HepG2 (cell line): ENCODE results near the gene CCDC177. TPM values are rescaled to one million over a fixed set of nuclear protein-coding genes. Genes with fewer than 3 reads are reported as not detected.
A peak's percentile ranks its signal among the peaks of the same experiment; 100 is the strongest.

ENCODE experiments used
- ATF2 ChIP-seq: sonication (generic); formaldehyde crosslinking; IDR thresholded peaks from 2 replicates; pipeline ENCODE4 v1.4.0; 2020; ENCODE audit warnings: missing genetic modification reagents
- BCL6 ChIP-seq: IDR thresholded peaks from 2 replicates; pipeline ENCODE4 v1.6.1; 2016; ENCODE audit warnings: missing genetic modification reagents, missing compliant biosample characterization
- CHCHD3 ChIP-seq: sonication (generic); formaldehyde crosslinking; IDR thresholded peaks from 2 replicates; pipeline ENCODE4 v1.8.0; 2022; ENCODE audit warnings: mild to moderate bottlenecking, missing genetic modification reagents, moderate library complexity
- CHD4 ChIP-seq: fragments of 200-600 bp; sonication (generic); IDR thresholded peaks from 2 replicates; pipeline ENCODE4 v1.7.0; 2017; ENCODE audit warnings: mild to moderate bottlenecking, low read length, borderline replicate concordance
- DBP ChIP-seq: sonication (generic); formaldehyde crosslinking; IDR thresholded peaks from 2 replicates; pipeline ENCODE4 v1.4.0; 2020; ENCODE audit warnings: missing genetic modification reagents; ENCODE audit errors: not compliant biosample characterization
- ELF3 ChIP-seq: IDR thresholded peaks from 2 replicates; pipeline ENCODE4 v1.6.1; 2016; ENCODE audit warnings: missing genetic modification reagents, missing compliant biosample characterization
- FIP1L1 ChIP-seq: fragments of 200-400 bp; formaldehyde crosslinking; IDR thresholded peaks from 2 replicates; pipeline ENCODE4 v1.6.1; 2018; ENCODE audit warnings: low read depth, mild to moderate bottlenecking, low read length, moderate library complexity, borderline replicate concordance; ENCODE audit not compliant: insufficient read depth
- HMGA1 ChIP-seq: sonication (generic); formaldehyde crosslinking; conservative IDR thresholded peaks from 2 replicates; pipeline ENCODE4 v1.4.0; 2020; ENCODE audit warnings: missing genetic modification reagents
- HOXA3 ChIP-seq: sonication (generic); formaldehyde crosslinking; IDR thresholded peaks from 2 replicates; pipeline ENCODE4 v1.5.0; 2020; ENCODE audit warnings: missing genetic modification reagents
- KMT2B ChIP-seq: IDR thresholded peaks from 2 replicates; pipeline ENCODE4 v1.6.1; 2016; ENCODE audit warnings: missing genetic modification reagents, missing compliant biosample characterization
- MEIS1 ChIP-seq: sonication (generic); formaldehyde crosslinking; IDR thresholded peaks from 2 replicates; pipeline ENCODE4 v1.9.0; 2021; ENCODE audit warnings: mild to moderate bottlenecking, missing genetic modification reagents, moderate library complexity, borderline replicate concordance
- MLX ChIP-seq: IDR thresholded peaks from 2 replicates; pipeline ENCODE4 v1.6.1; 2016
- NCOA1 ChIP-seq: sonication (generic); formaldehyde crosslinking; IDR thresholded peaks from 2 replicates; pipeline ENCODE4 v1.9.0; 2021; ENCODE audit warnings: missing genetic modification reagents
- PCBP1 ChIP-seq: fragments of 200-400 bp; formaldehyde crosslinking; IDR thresholded peaks from 2 replicates; pipeline ENCODE4 v1.6.1; 2017; ENCODE audit warnings: mild to moderate bottlenecking, low read depth, low read length, borderline replicate concordance
- POGK ChIP-seq: sonication (generic); formaldehyde crosslinking; conservative IDR thresholded peaks from 2 replicates; pipeline ENCODE4 v1.8.0; 2022; ENCODE audit warnings: mild to moderate bottlenecking, moderate library complexity, missing genetic modification reagents
- SP1 ChIP-seq, 2 experiments: fragments of 450-650 bp in 1 of 2; sonication (generic) in 1 of 2; formaldehyde crosslinking in 1 of 2; IDR thresholded peaks; 2 replicates each; pipeline versions ENCODE4 v1.4.0 to v1.6.1; 2016 to 2020; ENCODE audit warnings: missing genetic modification reagents in 1 of 2
- YY1 ChIP-seq: IDR thresholded peaks from 2 replicates; pipeline ENCODE4 v1.6.1; 2011; ENCODE audit warnings: low read length, low read depth, moderate library complexity, mild to moderate bottlenecking; ENCODE audit not compliant: insufficient read depth, insufficient replicate concordance
- ZC3H13 ChIP-seq: sonication (generic); formaldehyde crosslinking; IDR thresholded peaks from 2 replicates; pipeline ENCODE4 v1.8.1; 2023; ENCODE audit warnings: mild to moderate bottlenecking, missing genetic modification reagents, moderate library complexity
- ZFP37 ChIP-seq: sonication (generic); formaldehyde crosslinking; IDR thresholded peaks from 2 replicates; pipeline ENCODE4 v1.4.0; 2020; ENCODE audit warnings: missing genetic modification reagents, borderline replicate concordance
- ZFY ChIP-seq: sonication (generic); formaldehyde crosslinking; IDR thresholded peaks from 2 replicates; pipeline ENCODE4 v1.4.0; 2020; ENCODE audit warnings: missing genetic modification reagents
- ZNF264 ChIP-seq: sonication (generic); formaldehyde crosslinking; IDR thresholded peaks from 2 replicates; pipeline ENCODE4 v1.4.0; 2020; ENCODE audit warnings: missing genetic modification reagents
- ZNF333 ChIP-seq: sonication (generic); formaldehyde crosslinking; IDR thresholded peaks from 2 replicates; pipeline ENCODE4 v1.4.0; 2020; ENCODE audit warnings: mild to moderate bottlenecking, missing genetic modification reagents, borderline replicate concordance
- ZNF33B ChIP-seq: sonication (generic); formaldehyde crosslinking; IDR thresholded peaks from 2 replicates; pipeline ENCODE4 v1.5.1; 2020; ENCODE audit warnings: mild to moderate bottlenecking, missing genetic modification reagents
- ZNF557 ChIP-seq: sonication (generic); formaldehyde crosslinking; IDR thresholded peaks from 2 replicates; pipeline ENCODE4 v1.4.0; 2020; ENCODE audit warnings: missing genetic modification reagents
- ZNF629 ChIP-seq: sonication (generic); formaldehyde crosslinking; conservative IDR thresholded peaks from 2 replicates; pipeline ENCODE4 v1.5.0; 2020; ENCODE audit warnings: missing genetic modification reagents
- polyA plus RNA-seq, 8 experiments: library from polyadenylated mRNA; depleted of rRNA in 3 of 8; stranded (reverse) in 7 of 8; unstranded in 1 of 8; fragments of >200 nt; fragmentation: Illumina TruSeq in 4 of 8; extraction: Trizol in 4 of 8; gene quantifications; 2 replicates each; pipeline versions ENCODE4 v1.2.1 to v1.2.3, GENCODE V29; 2011 to 2016; ENCODE audit warnings: low read depth in 4 of 8, missing spikeins in 1 of 8, mixed read lengths in 1 of 8; ENCODE audit not compliant: insufficient read depth in 1 of 8
- total RNA-seq, 5 experiments: library from RNA; depleted of rRNA; stranded (reverse); fragments of >200 nt; fragmentation: Illumina TruSeq; extraction: Trizol; gene quantifications; 2 replicates each; pipeline ENCODE4 v1.2.3, GENCODE V29; 2016; ENCODE audit warnings: low read depth in 1 of 5

Gene CCDC177
- total and polyA plus RNA-seq, 2 of the 13 experiments (the other 11 are each of a cell fraction or from before 2014, with no cell fraction given) = not detected

- TF ChIP-seq ATF2 (CRISPR knock-in tag) (0 out of 2 replicates have a peak, but pooled peaks have one; percentile 28), CHCHD3 (no peak), BCL6 (CRISPR knock-in tag) (no peak), ZNF33B (no peak), ELF3 (0 out of 2 replicates have a peak, but pooled peaks have one; percentile 9), HOXA3 (CRISPR knock-in tag) (no peak; the same call in 1 of the 2 replicates), ZNF264 (CRISPR knock-in tag) (0 out of 2 replicates have a peak, but pooled peaks have one; percentile 34), MLX (CRISPR knock-in tag) (no peak), PCBP1 (no peak), ZFY (CRISPR knock-in tag) (peak; percentile 61), ZNF557 (CRISPR knock-in tag) (no peak), ZFP37 (CRISPR knock-in tag) (no peak), YY1 (no peak), KMT2B (peak; percentile 18; the same call in 1 of the 2 replicates), ZNF629 (CRISPR knock-in tag) (no peak), ZNF333 (CRISPR knock-in tag) (no peak), POGK (CRISPR knock-in tag) (no peak), NCOA1 (CRISPR knock-in tag) (no peak), SP1 (IDR thresholded peaks at IDR 0.05) (no peak), SP1 (CRISPR knock-in tag; IDR thresholded peaks at IDR 0.05) (peak; percentile 33; the same call in 1 of the 2 replicates), ZC3H13 (CRISPR knock-in tag) (no peak), MEIS1 (CRISPR knock-in tag) (no peak), HMGA1 (CRISPR knock-in tag) (no peak), FIP1L1 (no peak), CHD4 (no peak), DBP (CRISPR knock-in tag) (no peak)
These were observed 36.7 kb upstream of the CCDC177 start, which contains the start of gene SUSD6 (continued) for GRCh38 chr14:69611172-69612013.
